HG02678 (cell line): ENCODE data around the gene PPM1F.
"Not testable (repeated sequence)": the region's sequence is repeated elsewhere in the genome, so short reads cannot be mapped to it uniquely, and the experiment has no call there.

Experiments
- ATAC-seq: cut with Tn5 transposase; IDR thresholded peaks from one replicate; pipeline ENCODE4 v1.9.1; 2021; ENCODE audit warnings: mild to moderate bottlenecking, moderate library complexity; ENCODE audit not compliant: unreplicated experiment

PPM1F gene

GRCh38 chr22:21942407-21943343 is 10.0 kb downstream of the PPM1F start:
- no peak for ATAC-seq

GRCh38 chr22:21941921-21942320 is 10.7 kb downstream of the PPM1F start:
- no peak for ATAC-seq

- no peak for ATAC-seq
These were observed 12.1 kb downstream of the PPM1F start for GRCh38 chr22:21940521-21940920.

- ATAC-seq = not testable (repeated sequence)
These were observed 12.7 kb downstream of the PPM1F start for GRCh38 chr22:21939935-21940334.

- ATAC-seq = no peak
These were observed 13.2 kb downstream of the PPM1F start for GRCh38 chr22:21939461-21939913.

GRCh38 chr22:21938906-21939305 is 13.7 kb downstream of the PPM1F start:
- ATAC-seq = no peak

GRCh38 chr22:21938071-21938822 is 14.4 kb downstream of the PPM1F start:
- peak; percentile 91 for ATAC-seq

GRCh38 chr22:21937821-21938070 is 14.9 kb downstream of the PPM1F start:
- no peak for ATAC-seq

- ATAC-seq = no peak
These were observed 15.4 kb downstream of the PPM1F start for GRCh38 chr22:21937041-21937820.

- ATAC-seq = no peak
These were observed 16.4 kb downstream of the PPM1F start for GRCh38 chr22:21936151-21936775.

GRCh38 chr22:21933910-21934309 is 18.7 kb downstream of the PPM1F start:
- no peak for ATAC-seq

GRCh38 chr22:21933413-21933812 is 19.2 kb downstream of the PPM1F start:
- no peak for ATAC-seq

- ATAC-seq = no peak
These were observed 20.3 kb downstream of the PPM1F start for GRCh38 chr22:21932347-21932746.

- no peak for ATAC-seq
These were observed 21.6 kb downstream of the PPM1F start for GRCh38 chr22:21931056-21931455.

GRCh38 chr22:21929253-21929652 is 23.4 kb downstream of the PPM1F start:
- no peak for ATAC-seq

GRCh38 chr22:21928048-21928447 is 24.6 kb downstream of the PPM1F start:
- no peak for ATAC-seq

GRCh38 chr22:21927174-21927823 is 25.3 kb downstream of the PPM1F start:
- no peak for ATAC-seq

- no peak for ATAC-seq
These were observed 25.9 kb downstream of the PPM1F start for GRCh38 chr22:21926728-21927127.

- ATAC-seq = no peak
These were observed 29.5 kb downstream of the PPM1F start for GRCh38 chr22:21923163-21923561.

GRCh38 chr22:21922370-21923162 is 30.1 kb downstream of the PPM1F start:
- no peak for ATAC-seq
